Measurements from ENCODE around the gene GUK1.

GUK1 gene

DNA sequence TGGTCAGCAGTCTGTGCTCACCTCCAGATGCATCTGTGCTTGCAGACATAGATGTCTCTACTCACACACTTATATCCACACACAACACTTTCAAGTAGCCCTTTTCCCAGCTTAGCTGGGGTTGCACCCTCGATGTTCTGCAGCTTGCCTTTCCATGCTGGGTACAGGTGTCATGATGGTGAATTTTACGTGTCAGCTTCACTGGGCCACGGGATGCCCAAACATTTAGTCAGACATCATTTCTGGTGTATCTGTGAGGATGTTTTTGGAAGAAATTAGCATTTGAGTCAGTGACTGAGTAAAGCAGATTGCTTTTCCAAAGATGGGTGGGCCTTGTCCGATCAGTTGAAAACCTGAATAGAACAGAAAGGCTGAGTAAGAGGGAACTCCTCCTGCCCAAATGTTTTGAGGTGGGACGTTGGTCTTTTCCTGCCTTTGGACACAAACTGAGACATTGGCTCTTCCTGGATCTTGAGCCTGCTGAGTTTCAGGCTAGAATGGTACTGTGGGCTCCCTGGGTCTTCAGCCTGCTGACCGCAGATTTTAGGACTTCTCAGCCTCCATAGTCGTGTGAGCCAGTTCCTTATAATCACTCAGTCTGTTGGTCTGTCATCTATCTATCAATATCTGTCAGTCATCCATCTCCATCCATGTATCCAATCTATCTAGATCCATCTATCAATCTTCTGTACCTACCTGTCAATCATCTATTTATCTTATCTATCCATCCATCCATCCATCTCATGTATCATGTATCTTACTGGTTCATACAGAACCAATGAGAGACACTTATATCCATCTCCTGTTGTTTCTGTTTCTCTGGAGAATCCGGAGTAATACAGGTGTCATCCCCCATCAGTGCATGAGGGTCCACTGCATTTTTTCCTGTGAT lies 55.1 kb downstream of the GUK1 start:
- ChIA-PET POLR2A (no interaction called here), CTCF (no interaction called here)
- H3K4me3 ChIP-seq (ENCODE audit: low read depth, low read length) = no peak overlapping the region
- DNase-seq (ENCODE audit: low read depth, low spot score) = no peak
- TF ChIP-seq, protein P1, sequence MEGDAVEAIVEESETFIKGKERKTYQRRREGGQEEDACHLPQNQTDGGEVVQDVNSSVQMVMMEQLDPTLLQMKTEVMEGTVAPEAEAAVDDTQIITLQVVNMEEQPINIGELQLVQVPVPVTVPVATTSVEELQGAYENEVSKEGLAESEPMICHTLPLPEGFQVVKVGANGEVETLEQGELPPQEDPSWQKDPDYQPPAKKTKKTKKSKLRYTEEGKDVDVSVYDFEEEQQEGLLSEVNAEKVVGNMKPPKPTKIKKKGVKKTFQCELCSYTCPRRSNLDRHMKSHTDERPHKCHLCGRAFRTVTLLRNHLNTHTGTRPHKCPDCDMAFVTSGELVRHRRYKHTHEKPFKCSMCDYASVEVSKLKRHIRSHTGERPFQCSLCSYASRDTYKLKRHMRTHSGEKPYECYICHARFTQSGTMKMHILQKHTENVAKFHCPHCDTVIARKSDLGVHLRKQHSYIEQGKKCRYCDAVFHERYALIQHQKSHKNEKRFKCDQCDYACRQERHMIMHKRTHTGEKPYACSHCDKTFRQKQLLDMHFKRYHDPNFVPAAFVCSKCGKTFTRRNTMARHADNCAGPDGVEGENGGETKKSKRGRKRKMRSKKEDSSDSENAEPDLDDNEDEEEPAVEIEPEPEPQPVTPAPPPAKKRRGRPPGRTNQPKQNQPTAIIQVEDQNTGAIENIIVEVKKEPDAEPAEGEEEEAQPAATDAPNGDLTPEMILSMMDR (IDR thresholded peaks at IDR 0.05; ENCODE audit: insufficient read depth, low read length, missing control alignments) = no peak

DNA sequence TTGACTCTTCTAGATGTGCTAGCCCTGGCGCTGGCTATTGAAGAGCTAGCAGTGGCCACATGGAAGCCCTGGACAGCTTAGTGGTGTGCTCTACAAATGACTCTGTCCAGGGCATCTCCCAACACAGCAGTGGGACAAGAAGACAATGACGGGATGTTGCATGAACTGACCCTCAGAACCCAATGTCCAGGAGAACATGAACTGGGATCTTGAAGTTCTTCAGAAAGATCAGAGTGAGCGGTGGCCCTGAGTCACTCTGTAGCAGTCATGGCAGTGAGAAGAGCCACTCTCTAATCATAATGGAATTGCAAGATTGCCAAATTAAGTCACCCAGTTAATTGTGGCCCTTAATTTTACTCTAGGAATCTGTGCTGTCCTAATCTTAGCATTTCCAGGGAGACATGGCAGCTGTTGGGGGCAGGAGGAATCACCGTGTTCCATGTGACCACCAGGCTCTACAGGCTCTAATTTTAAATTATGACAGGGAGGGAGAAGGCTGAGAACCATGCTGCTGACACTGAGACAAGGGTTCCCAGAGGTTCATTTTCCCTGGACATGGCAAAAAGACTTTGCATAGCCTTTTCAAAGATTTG lies 57.6 kb downstream of the GUK1 start:
- no peak for DNase-seq (ENCODE audit: low read depth, low spot score)
- no peak overlapping the region for H3K4me3 ChIP-seq (ENCODE audit: low read depth, low read length)
- TF ChIP-seq, protein P1 (IDR thresholded peaks at IDR 0.05; ENCODE audit: insufficient read depth, low read length, missing control alignments) = no peak
- ChIA-PET POLR2A (no interaction called here), CTCF (interaction anchor here (0.6 kb wide), 1 partner anchor 8 kb away, joined by 3 read pairs; no protein-coding TSS in a partner anchor)

Data from AG04449 (cell line).